ENCODE measurements around the gene AK1.

DNA sequence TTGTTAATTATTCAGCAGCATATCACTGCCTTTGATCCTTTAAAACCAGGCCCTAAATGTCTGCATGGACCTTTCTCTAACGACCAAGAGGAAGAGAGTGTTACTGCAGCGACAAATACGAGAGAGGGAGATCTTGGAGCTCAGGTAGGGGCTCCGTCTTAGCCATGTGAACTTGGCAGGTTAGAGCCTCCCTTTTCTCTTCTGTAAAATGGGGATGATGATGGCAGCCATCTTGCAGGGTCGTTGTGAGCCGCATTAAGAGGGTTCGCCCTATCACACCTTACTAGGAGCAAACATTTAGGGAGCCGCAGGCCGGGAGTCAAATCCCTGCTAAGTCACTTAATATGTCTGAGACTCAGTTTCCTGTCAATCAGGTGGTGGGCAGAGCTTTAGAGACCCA is 24.6 kb downstream of the AK1 start:
- TF ChIP-seq, protein P1, sequence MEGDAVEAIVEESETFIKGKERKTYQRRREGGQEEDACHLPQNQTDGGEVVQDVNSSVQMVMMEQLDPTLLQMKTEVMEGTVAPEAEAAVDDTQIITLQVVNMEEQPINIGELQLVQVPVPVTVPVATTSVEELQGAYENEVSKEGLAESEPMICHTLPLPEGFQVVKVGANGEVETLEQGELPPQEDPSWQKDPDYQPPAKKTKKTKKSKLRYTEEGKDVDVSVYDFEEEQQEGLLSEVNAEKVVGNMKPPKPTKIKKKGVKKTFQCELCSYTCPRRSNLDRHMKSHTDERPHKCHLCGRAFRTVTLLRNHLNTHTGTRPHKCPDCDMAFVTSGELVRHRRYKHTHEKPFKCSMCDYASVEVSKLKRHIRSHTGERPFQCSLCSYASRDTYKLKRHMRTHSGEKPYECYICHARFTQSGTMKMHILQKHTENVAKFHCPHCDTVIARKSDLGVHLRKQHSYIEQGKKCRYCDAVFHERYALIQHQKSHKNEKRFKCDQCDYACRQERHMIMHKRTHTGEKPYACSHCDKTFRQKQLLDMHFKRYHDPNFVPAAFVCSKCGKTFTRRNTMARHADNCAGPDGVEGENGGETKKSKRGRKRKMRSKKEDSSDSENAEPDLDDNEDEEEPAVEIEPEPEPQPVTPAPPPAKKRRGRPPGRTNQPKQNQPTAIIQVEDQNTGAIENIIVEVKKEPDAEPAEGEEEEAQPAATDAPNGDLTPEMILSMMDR (conservative IDR thresholded peaks at IDR 0.05) = no peak
- no peak for TF ChIP-seq ZFX (IDR thresholded peaks at IDR 0.05)

Measured in C4-2B (cell line).